SU-DHL-6 (cell line): ENCODE data around the gene HSDL1.

Experiments
- CTCF ChIP-seq: fragments of 200-600 bp; sonication (generic); IDR thresholded peaks from one replicate; pipeline ENCODE4 v1.5.1; 2017; ENCODE audit warnings: antibody characterized with exemption, mild to moderate bottlenecking, low read length, moderate library complexity; ENCODE audit not compliant: insufficient read depth, poor library complexity, severe bottlenecking
- EZH2phosphoT487 ChIP-seq: fragments of 200-600 bp; sonication (generic), shearing (Covaris generic); conservative IDR thresholded peaks from 2 replicates; pipeline ENCODE4 v1.6.1; 2018; ENCODE audit warnings: mild to moderate bottlenecking, antibody characterized with exemption, low read length, moderate library complexity, mixed read lengths

GRCh38 chr16:84177741-84178073, 32.7 kb upstream of the HSDL1 start:
- TF ChIP-seq CTCF (no peak), EZH2phosphoT487 (no peak)
